Measurements from ENCODE around the gene RRP36. TPM values are rescaled to one million over a fixed set of nuclear protein-coding genes. Genes with fewer than 3 reads are reported as not detected.
A peak's percentile ranks its signal among the peaks of the same experiment; 100 is the strongest.

RRP36 gene
- total RNA-seq, 2 donors from 2014 or later = 28.3 to 29.7 TPM

GRCh38 chr6:42978487-42978838 is 43.0 kb upstream of the RRP36 start:
- Histone ChIP-seq H3K27ac (peak overlapping the region; percentile 70 to 95 (median 84)), H3K27me3 (no peaks in the 10 kb centered on the region), H3K4me1 (peaks cover 31% of the 10 kb centered on the region), H3K9me3 (no peaks in the 10 kb centered on the region), H3K4me3 (peak overlapping the region; percentile 58 to 73), H3K36me3 (replicated peaks in 1 of 2; ENCODE audit: insufficient read depth in 1 of 2, low read depth in 2 of 2) (no peaks in the 10 kb centered on the region)
- WGBS, 2 donors = 0% methylated on average over 27 of the region's 28 CpGs; no CpG with 5 or more reads in 1 of the 2 donors
- DNase-seq = peak; percentile 39 to 51 (median 40)
- ATAC-seq = no peak
- intact Hi-C loops (cut with DNase I) = no loop called here
- TF ChIP-seq CTCF (IDR thresholded peaks at IDR 0.05) (no peak), POLR2A (IDR thresholded peaks at IDR 0.05) (no peak)

GRCh38 chr6:42978839-42979522 is 42.4 kb upstream of the RRP36 start, which contains the start of gene PEX6:
Gene PEX6, minus strand, starts transcription at chr6:42979181. Its CDS starts 31 bp downstream, at chr6:42979150.
- H3K36me3 ChIP-seq (replicated peaks in 1 of 2; ENCODE audit: insufficient read depth in 1 of 2, low read depth in 2 of 2) = no peaks in the 10 kb centered on the region
- peak within 1 kb of the TSS; percentile 70 to 95 (median 84) for H3K27ac ChIP-seq
- 0% methylated on average over 5 to 39 of the region's 59 CpGs for WGBS, 2 donors
- intact Hi-C loops (cut with DNase I) = no loop called here
- peak within 1 kb of the TSS; percentile 58 to 73 for H3K4me3 ChIP-seq
- DNase-seq (peak; percentile 85 to 90 (median 87)), ATAC-seq (peak; percentile 93)
- TF ChIP-seq POLR2A (IDR thresholded peaks at IDR 0.05) (peak; percentile 72 to 90 (median 82)), CTCF (IDR thresholded peaks at IDR 0.05) (no peak)
- no peaks in the 10 kb centered on the region for H3K9me3 ChIP-seq
- peaks cover 36% of the 10 kb centered on the region for H3K4me1 ChIP-seq
- H3K27me3 ChIP-seq = no peaks in the 10 kb centered on the region

DNA sequence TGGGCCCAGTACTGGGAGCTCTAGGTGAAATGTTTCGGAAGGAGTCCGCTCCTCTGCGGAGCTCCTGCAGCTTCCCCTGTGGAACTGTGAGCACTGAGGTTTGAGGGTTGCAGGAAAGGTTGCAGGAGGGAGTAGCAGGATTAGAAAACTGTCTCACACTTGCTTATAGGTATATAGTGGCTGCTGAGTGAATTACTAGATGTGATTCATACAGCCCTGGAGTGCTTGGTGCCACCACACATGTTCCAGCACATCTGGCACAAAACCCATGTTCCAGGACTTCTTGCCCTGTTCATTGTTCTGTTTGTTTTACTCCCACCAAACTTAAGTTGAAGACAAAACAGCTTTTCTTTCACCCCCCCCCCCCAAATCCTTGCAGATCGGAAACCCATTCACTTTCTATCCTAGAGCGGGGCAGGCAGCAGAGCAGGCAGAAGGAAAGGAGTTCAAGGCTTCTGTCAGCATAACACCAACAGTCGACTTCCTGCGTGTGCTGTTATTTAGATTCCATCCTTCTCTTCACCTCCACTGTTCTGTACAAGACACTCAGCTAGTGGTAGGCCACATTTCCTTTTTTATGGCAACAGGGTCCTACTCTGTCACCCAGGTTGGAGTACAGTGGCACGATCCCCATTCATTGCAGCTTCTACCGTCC is 41.8 kb upstream of the RRP36 start:
- Histone ChIP-seq H3K36me3 (replicated peaks in 1 of 2; ENCODE audit: insufficient read depth in 1 of 2, low read depth in 2 of 2) (no peaks in the 10 kb centered on the region), H3K9me3 (no peaks in the 10 kb centered on the region), H3K4me3 (peak overlapping the region; percentile 58 to 73), H3K27ac (peak overlapping the region; percentile 70 to 95 (median 84)), H3K27me3 (no peaks in the 10 kb centered on the region), H3K4me1 (peaks cover 37% of the 10 kb centered on the region)
- DNase-seq (no peak), ATAC-seq (no peak)
- 42 to 50% methylated on average over 9 of the region's 9 CpGs for WGBS, 2 donors
- intact Hi-C loops (cut with DNase I) = no loop called here
- no peak for TF ChIP-seq CTCF (IDR thresholded peaks at IDR 0.05)
- no peak for TF ChIP-seq POLR2A (IDR thresholded peaks at IDR 0.05)

DNA sequence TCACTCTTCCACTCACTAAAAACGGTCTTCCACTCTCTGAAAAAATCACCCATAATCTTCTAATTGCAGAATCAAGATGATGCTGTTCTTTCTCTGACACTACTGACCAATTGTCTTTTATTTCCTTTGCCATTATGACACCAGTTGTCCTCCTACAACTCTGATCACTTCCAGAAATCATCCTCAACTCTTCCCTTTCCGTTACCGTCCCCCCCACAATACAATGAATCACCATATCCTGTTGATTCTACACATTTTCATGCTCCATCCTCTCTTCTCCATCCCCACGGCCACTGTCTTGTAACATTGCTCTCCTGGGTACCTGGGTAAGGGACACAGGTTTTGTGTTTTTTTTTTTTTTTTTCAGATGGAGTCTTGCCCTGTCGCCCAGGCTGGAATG is 39.6 kb upstream of the RRP36 start:
- Histone ChIP-seq H3K4me3 (no peak overlapping the region), H3K9me3 (no peaks in the 10 kb centered on the region), H3K36me3 (replicated peaks in 1 of 2; ENCODE audit: insufficient read depth in 1 of 2, low read depth in 2 of 2) (no peaks in the 10 kb centered on the region), H3K4me1 (peaks cover 50% of the 10 kb centered on the region), H3K27ac (no peak overlapping the region), H3K27me3 (no peaks in the 10 kb centered on the region)
- intact Hi-C loops (cut with DNase I) = no loop called here
- DNase-seq (no peak), ATAC-seq (no peak)
- WGBS, 2 donors = 80 to 87% methylated on average over 5 of the region's 5 CpGs
- TF ChIP-seq CTCF (IDR thresholded peaks at IDR 0.05) (no peak), POLR2A (IDR thresholded peaks at IDR 0.05) (no peak)

Data from body of pancreas (tissue), 4 donors.